Measurements from ENCODE around the gene SRGAP1.

The SRGAP1 gene

DNA sequence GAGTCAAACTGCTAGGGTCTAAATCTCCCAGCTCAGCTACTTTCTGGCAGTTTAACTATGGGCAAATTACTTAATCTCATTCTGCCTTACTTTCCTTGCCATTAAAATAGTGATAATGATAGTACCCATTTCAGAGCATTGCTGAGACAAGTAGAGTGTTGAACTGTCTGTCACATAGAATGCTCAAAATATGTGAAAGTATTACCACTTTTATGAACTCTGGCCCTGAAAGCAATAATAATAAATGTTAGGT lies 19.9 kb downstream of the SRGAP1 start:
- H3K79me2 ChIP-seq (ENCODE audit: low read length), result no peaks in the 10 kb centered on the region
- no peak for DNase-seq
- H3K9me3 ChIP-seq (replicated peaks; ENCODE audit: insufficient read depth, low read length), result no peaks in the 10 kb centered on the region
- H2AFZ ChIP-seq (ENCODE audit: low read length), result no peak overlapping the region
- TF ChIP-seq EZH2 (optimal IDR thresholded peaks at IDR 0.05; ENCODE audit: low read depth, low read length) (no peak), EZH2phosphoT487 (IDR thresholded peaks at IDR 0.05; ENCODE audit: low read length) (no peak)
- TF ChIP-seq, protein P1, sequence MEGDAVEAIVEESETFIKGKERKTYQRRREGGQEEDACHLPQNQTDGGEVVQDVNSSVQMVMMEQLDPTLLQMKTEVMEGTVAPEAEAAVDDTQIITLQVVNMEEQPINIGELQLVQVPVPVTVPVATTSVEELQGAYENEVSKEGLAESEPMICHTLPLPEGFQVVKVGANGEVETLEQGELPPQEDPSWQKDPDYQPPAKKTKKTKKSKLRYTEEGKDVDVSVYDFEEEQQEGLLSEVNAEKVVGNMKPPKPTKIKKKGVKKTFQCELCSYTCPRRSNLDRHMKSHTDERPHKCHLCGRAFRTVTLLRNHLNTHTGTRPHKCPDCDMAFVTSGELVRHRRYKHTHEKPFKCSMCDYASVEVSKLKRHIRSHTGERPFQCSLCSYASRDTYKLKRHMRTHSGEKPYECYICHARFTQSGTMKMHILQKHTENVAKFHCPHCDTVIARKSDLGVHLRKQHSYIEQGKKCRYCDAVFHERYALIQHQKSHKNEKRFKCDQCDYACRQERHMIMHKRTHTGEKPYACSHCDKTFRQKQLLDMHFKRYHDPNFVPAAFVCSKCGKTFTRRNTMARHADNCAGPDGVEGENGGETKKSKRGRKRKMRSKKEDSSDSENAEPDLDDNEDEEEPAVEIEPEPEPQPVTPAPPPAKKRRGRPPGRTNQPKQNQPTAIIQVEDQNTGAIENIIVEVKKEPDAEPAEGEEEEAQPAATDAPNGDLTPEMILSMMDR (IDR thresholded peaks at IDR 0.05; ENCODE audit: low read length), result no peak
- no peaks in the 10 kb centered on the region for H3K27me3 ChIP-seq (replicated peaks; ENCODE audit: insufficient read depth, low read length)
- no peak overlapping the region for H3K9ac ChIP-seq (ENCODE audit: low read length)
- H3K4me3 ChIP-seq (ENCODE audit: low read length), result no peak overlapping the region
- no peaks in the 10 kb centered on the region for H3K9me2 ChIP-seq (replicated peaks; ENCODE audit: insufficient read depth, low read length)
- no peaks in the 10 kb centered on the region for H3F3A ChIP-seq (ENCODE audit: insufficient read depth, low read length)
- H4K20me1 ChIP-seq (ENCODE audit: insufficient read depth, low read length), result no peaks in the 10 kb centered on the region
- no peaks in the 10 kb centered on the region for H3K36me3 ChIP-seq (replicated peaks; ENCODE audit: insufficient read depth, low read length)
- no peak overlapping the region for H3K4me2 ChIP-seq (ENCODE audit: low read depth, low read length)
- no peak overlapping the region for H3K27ac ChIP-seq (ENCODE audit: low read length)
- no peaks in the 10 kb centered on the region for H3K4me1 ChIP-seq (ENCODE audit: low read length)

DNA sequence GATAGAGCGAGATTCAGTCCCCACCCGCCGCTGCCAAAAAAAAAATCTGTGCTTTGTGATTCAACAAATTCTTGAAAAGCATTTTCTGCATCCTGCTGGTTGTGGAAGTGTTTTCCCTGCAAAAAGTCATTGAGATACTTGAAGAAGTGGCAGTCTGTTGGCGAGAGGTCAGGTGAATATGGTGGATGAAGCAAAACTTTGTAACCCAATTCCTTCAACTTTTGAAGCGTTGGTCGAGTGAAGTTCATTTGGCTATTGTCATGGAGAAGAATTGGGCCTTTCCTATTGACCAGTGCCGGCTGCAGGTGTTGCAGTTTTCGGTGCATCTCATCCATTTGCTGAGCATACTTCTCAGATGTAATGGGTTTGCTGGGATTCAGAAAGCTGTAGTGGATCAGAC lies 20.9 kb downstream of the SRGAP1 start:
- no peak overlapping the region for H2AFZ ChIP-seq (ENCODE audit: low read length)
- no peak overlapping the region for H3K4me2 ChIP-seq (ENCODE audit: low read depth, low read length)
- H3K9me3 ChIP-seq (replicated peaks; ENCODE audit: insufficient read depth, low read length), result no peaks in the 10 kb centered on the region
- no peaks in the 10 kb centered on the region for H4K20me1 ChIP-seq (ENCODE audit: insufficient read depth, low read length)
- no peak overlapping the region for H3K9ac ChIP-seq (ENCODE audit: low read length)
- no peaks in the 10 kb centered on the region for H3F3A ChIP-seq (ENCODE audit: insufficient read depth, low read length)
- no peak for DNase-seq
- no peaks in the 10 kb centered on the region for H3K36me3 ChIP-seq (replicated peaks; ENCODE audit: insufficient read depth, low read length)
- H3K27ac ChIP-seq (ENCODE audit: low read length), result no peak overlapping the region
- no peaks in the 10 kb centered on the region for H3K79me2 ChIP-seq (ENCODE audit: low read length)
- no peak for TF ChIP-seq EZH2 (optimal IDR thresholded peaks at IDR 0.05; ENCODE audit: low read depth, low read length)
- TF ChIP-seq EZH2phosphoT487 (IDR thresholded peaks at IDR 0.05; ENCODE audit: low read length), result no peak
- TF ChIP-seq, protein P1 (IDR thresholded peaks at IDR 0.05; ENCODE audit: low read length), result no peak
- no peaks in the 10 kb centered on the region for H3K27me3 ChIP-seq (replicated peaks; ENCODE audit: insufficient read depth, low read length)
- no peaks in the 10 kb centered on the region for H3K9me2 ChIP-seq (replicated peaks; ENCODE audit: insufficient read depth, low read length)
- H3K4me3 ChIP-seq (ENCODE audit: low read length), result no peak overlapping the region
- no peaks in the 10 kb centered on the region for H3K4me1 ChIP-seq (ENCODE audit: low read length)

DNA sequence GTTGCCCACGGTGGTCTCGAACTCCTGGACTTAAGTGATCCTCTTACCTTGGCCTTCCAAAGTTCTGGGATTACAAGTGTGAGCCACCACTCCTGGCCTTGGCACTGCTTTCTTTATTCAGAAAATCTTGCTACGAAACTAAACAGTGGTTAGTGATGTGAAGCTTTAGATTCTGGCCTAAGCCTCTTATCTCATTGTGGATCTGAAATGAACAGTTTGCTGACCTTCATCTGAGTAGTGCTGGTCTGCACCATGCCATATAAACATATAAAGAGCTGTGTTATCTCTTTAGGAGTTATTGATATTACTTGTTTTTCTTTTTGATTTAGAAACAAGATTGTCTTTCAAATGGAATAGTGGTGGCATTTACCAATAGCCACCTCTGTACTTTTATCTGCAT lies 22.6 kb downstream of the SRGAP1 start:
- Histone ChIP-seq H3K4me2 (ENCODE audit: low read depth, low read length) (no peak overlapping the region), H4K20me1 (ENCODE audit: insufficient read depth, low read length) (no peaks in the 10 kb centered on the region), H3K9ac (ENCODE audit: low read length) (no peak overlapping the region), H3K36me3 (replicated peaks; ENCODE audit: insufficient read depth, low read length) (no peaks in the 10 kb centered on the region), H3F3A (ENCODE audit: insufficient read depth, low read length) (no peaks in the 10 kb centered on the region), H3K27me3 (replicated peaks; ENCODE audit: insufficient read depth, low read length) (no peaks in the 10 kb centered on the region), H2AFZ (ENCODE audit: low read length) (no peak overlapping the region), H3K9me2 (replicated peaks; ENCODE audit: insufficient read depth, low read length) (no peaks in the 10 kb centered on the region), H3K79me2 (ENCODE audit: low read length) (no peaks in the 10 kb centered on the region), H3K27ac (ENCODE audit: low read length) (no peak overlapping the region), H3K4me3 (ENCODE audit: low read length) (no peak overlapping the region), H3K9me3 (replicated peaks; ENCODE audit: insufficient read depth, low read length) (no peaks in the 10 kb centered on the region), H3K4me1 (ENCODE audit: low read length) (no peaks in the 10 kb centered on the region)
- no peak for DNase-seq
- TF ChIP-seq, protein P1 (IDR thresholded peaks at IDR 0.05; ENCODE audit: low read length), result no peak
- TF ChIP-seq EZH2 (optimal IDR thresholded peaks at IDR 0.05; ENCODE audit: low read depth, low read length), result no peak
- TF ChIP-seq EZH2phosphoT487 (IDR thresholded peaks at IDR 0.05; ENCODE audit: low read length), result no peak

DNA sequence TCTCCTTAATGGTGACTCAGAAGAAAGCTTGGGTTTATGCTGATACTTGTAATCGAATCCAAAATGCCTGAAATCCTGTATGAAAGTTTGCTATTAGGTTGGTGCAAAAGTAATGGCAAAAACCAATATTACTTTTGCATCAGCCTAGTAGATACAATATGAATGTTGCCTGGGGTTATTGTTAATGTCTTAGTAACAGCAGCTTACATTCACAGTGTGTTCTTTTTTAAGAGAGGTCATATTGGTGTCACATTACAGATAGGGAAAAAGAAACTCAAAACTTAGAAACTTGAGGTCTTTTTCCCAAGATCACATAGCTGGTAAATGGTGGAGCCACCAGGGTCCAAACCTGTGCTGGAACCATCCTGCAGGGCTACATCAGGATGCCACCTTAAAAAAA lies 25.2 kb downstream of the SRGAP1 start:
- no peaks in the 10 kb centered on the region for H3K9me2 ChIP-seq (replicated peaks; ENCODE audit: insufficient read depth, low read length)
- no peak overlapping the region for H3K4me2 ChIP-seq (ENCODE audit: low read depth, low read length)
- no peaks in the 10 kb centered on the region for H3K4me1 ChIP-seq (ENCODE audit: low read length)
- H3K9ac ChIP-seq (ENCODE audit: low read length), result no peak overlapping the region
- TF ChIP-seq, protein P1 (IDR thresholded peaks at IDR 0.05; ENCODE audit: low read length), result no peak
- TF ChIP-seq EZH2 (optimal IDR thresholded peaks at IDR 0.05; ENCODE audit: low read depth, low read length), result no peak
- TF ChIP-seq EZH2phosphoT487 (IDR thresholded peaks at IDR 0.05; ENCODE audit: low read length), result no peak
- H4K20me1 ChIP-seq (ENCODE audit: insufficient read depth, low read length), result no peaks in the 10 kb centered on the region
- no peaks in the 10 kb centered on the region for H3K79me2 ChIP-seq (ENCODE audit: low read length)
- H3K27me3 ChIP-seq (replicated peaks; ENCODE audit: insufficient read depth, low read length), result no peaks in the 10 kb centered on the region
- DNase-seq, result no peak
- H3K27ac ChIP-seq (ENCODE audit: low read length), result no peak overlapping the region
- H3K9me3 ChIP-seq (replicated peaks; ENCODE audit: insufficient read depth, low read length), result no peaks in the 10 kb centered on the region
- no peaks in the 10 kb centered on the region for H3F3A ChIP-seq (ENCODE audit: insufficient read depth, low read length)
- no peak overlapping the region for H2AFZ ChIP-seq (ENCODE audit: low read length)
- no peaks in the 10 kb centered on the region for H3K36me3 ChIP-seq (replicated peaks; ENCODE audit: insufficient read depth, low read length)
- H3K4me3 ChIP-seq (ENCODE audit: low read length), result no peak overlapping the region
